ENCODE results near the gene PLG.
"Not testable (repeated sequence)": the region's sequence is repeated elsewhere in the genome, so short reads cannot be mapped to it uniquely, and the experiment has no call there.

DNA sequence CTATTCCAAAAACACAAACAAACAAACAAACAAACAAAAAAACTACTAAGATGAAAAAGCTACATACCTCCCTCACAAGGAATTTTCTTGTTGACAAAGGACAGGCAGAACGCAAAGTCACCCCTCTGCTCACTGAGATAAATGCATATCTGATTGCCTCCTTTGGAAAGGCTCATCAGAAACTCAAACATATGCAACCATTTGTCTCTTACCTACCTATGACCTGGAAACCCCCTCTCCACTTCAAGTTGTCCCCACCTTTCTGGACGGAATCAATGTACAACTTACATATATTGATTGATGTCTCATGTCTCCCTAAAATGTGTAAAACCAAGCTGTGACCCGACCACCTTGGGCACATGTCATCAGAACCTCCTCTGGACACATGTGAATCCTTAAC lies 100.0 kb downstream of the PLG start:
- TF ChIP-seq EZH2 (IDR thresholded peaks at IDR 0.05; ENCODE audit: insufficient read depth, poor library complexity, severe bottlenecking); EZH2phosphoT487 (IDR thresholded peaks at IDR 0.05; ENCODE audit: insufficient read depth, low read depth): not testable (repeated sequence)

All from GM23248 (cell line).